Hepatocyte (in vitro differentiated cells): Measurements from ENCODE around the gene ADAMTSL3.

Experiments
- CTCF ChIP-seq: fragments of 200-600 bp; sonication (generic); IDR thresholded peaks from 2 replicates; pipeline ENCODE4 v1.5.1; 2016; ENCODE audit warnings: antibody characterized with exemption, mild to moderate bottlenecking; ENCODE audit not compliant: poor library complexity
- EZH2 ChIP-seq: fragments of 200-600 bp; sonication (generic); IDR thresholded peaks from 2 replicates; pipeline ENCODE4 v1.6.1; 2016; ENCODE audit warnings: antibody characterized with exemption, mild to moderate bottlenecking, borderline replicate concordance
- EZH2phosphoT487 ChIP-seq: fragments of 200-600 bp; sonication (generic); IDR thresholded peaks from one replicate; pipeline ENCODE4 v1.6.1; 2018; ENCODE audit warnings: antibody characterized with exemption, mild to moderate bottlenecking, low read depth, moderate library complexity; ENCODE audit not compliant: unreplicated experiment, severe bottlenecking

GRCh38 chr15:83871808-83872559 is 218.1 kb downstream of the ADAMTSL3 start:
- no peak for TF ChIP-seq EZH2
- no peak for TF ChIP-seq CTCF
- no peak for TF ChIP-seq EZH2phosphoT487
